GM12875 (cell line): ENCODE results near the gene MYOM3.

ENCODE experiments used
- H3K4me3 ChIP-seq: one replicate; pipeline ENCODE4 v1.5.1; 2011; ENCODE audit warnings: low read depth, low read length, control low read depth
- TF ChIP-seq, protein P1 (sequence below): IDR thresholded peaks from 2 replicates; pipeline ENCODE4 v1.5.1; 2011; ENCODE audit warnings: low read depth, mild to moderate bottlenecking, control low read depth, inconsistent platforms, low read length, moderate library complexity, borderline replicate concordance; ENCODE audit not compliant: insufficient read depth

The MYOM3 gene

DNA sequence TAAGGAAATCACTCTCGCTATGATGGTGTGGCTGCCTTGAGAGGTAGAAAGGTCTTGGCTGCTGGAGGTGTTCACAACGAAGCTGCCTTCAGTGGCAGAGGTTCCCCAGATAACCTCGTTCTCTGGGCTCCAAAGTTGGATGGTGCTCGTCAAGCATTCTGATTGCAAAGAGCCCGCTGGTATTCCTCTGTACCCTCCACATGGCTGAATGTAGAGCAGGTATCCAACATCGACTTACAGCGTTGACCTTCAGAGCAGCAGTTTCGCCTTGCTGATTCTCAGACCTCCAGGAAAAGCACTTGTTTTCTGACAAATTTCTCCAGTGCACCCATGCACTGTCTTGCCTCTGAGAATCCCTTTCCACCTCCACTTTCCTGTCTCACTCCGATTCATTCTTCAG, 35.3 kb upstream of the MYOM3 start:
- no peak overlapping the region for H3K4me3 ChIP-seq
- TF ChIP-seq, protein P1, sequence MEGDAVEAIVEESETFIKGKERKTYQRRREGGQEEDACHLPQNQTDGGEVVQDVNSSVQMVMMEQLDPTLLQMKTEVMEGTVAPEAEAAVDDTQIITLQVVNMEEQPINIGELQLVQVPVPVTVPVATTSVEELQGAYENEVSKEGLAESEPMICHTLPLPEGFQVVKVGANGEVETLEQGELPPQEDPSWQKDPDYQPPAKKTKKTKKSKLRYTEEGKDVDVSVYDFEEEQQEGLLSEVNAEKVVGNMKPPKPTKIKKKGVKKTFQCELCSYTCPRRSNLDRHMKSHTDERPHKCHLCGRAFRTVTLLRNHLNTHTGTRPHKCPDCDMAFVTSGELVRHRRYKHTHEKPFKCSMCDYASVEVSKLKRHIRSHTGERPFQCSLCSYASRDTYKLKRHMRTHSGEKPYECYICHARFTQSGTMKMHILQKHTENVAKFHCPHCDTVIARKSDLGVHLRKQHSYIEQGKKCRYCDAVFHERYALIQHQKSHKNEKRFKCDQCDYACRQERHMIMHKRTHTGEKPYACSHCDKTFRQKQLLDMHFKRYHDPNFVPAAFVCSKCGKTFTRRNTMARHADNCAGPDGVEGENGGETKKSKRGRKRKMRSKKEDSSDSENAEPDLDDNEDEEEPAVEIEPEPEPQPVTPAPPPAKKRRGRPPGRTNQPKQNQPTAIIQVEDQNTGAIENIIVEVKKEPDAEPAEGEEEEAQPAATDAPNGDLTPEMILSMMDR: no peak

GRCh38 chr1:24142546-24143534, 30.9 kb upstream of the MYOM3 start, which contains the start of gene IL22RA1:
Gene IL22RA1, minus strand, starts transcription at chr1:24143140. Its CDS starts 58 bp downstream, at chr1:24143082.
- no peak within 1 kb of the TSS for H3K4me3 ChIP-seq
- TF ChIP-seq, protein P1: no peak

DNA sequence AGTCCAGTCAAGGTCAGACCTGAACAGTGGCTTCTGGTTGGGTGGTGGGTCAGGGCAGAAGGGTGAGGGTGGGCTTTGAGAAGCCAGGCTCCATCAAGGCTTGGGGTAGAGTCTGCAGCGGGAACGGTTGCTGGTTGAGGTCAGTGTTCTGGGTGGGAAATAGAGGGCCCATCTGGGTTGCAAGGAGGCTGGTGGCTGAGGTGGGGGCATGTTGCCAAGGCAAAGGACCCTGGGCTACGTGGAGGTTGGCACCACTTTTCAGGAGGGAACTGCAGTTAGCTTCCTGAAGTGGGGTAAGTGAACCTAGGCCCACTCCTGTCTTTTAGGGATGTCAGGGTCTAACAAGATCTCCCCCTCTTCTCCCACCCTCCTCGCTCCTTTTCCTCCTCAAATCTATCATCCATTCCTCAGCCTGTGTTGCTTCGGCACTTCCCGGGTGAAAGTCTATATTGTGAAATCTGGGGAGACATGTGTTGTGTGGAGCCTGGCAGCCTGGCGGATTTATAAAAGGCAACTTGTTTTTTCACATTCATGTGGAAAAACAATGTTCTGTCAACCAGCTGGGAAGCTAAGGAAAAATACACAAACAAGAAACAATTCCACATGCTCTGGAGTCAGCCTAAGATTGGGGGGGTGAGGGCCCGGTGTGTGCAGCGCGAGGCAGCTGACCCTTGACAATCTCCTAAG, 29.5 kb upstream of the MYOM3 start:
- H3K4me3 ChIP-seq: no peak overlapping the region
- TF ChIP-seq, protein P1: no peak

GRCh38 chr1:24140741-24141181, 28.8 kb upstream of the MYOM3 start:
- no peak overlapping the region for H3K4me3 ChIP-seq
- TF ChIP-seq, protein P1: no peak

GRCh38 chr1:24139841-24140425, 28.0 kb upstream of the MYOM3 start:
- TF ChIP-seq, protein P1: no peak
- H3K4me3 ChIP-seq: no peak overlapping the region

DNA sequence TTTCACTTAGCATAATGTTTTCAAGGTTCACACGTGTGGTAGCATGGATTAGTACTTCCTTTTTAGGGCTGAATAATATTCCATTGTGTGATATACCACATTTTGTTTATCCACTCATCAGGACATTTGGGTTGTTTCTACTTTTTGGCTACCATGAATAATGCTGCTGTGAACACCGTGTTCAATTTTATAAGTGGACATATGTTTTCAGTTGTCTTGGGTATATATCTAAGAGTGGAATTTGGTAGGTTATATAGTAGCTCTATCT, 27.2 kb upstream of the MYOM3 start:
- no peak overlapping the region for H3K4me3 ChIP-seq
- TF ChIP-seq, protein P1: no peak
